Transverse colon (tissue), 4 donors: ENCODE measurements around the gene BICD1. TPM values are rescaled to one million over a fixed set of nuclear protein-coding genes. Genes with fewer than 3 reads are reported as not detected.

Source experiments
- DNase-seq: peaks from one replicate; pipeline ENCODE4 v3.0.0-alpha.2; 2019
- H3K27ac ChIP-seq, 4 donors: fragments of 200-600 bp; sonication (generic); 2 replicates each; pipeline ENCODE4 v1.5.1; 2016 to 2018; ENCODE audit warnings: inconsistent platforms in 4 of 4
- H3K27me3 ChIP-seq: fragments of 200-600 bp; sonication (generic); 2 replicates; pipeline ENCODE4 v1.5.1; 2017; ENCODE audit warnings: inconsistent platforms
- H3K36me3 ChIP-seq, 4 donors: fragments of 200-600 bp; sonication (generic); 2 replicates each; pipeline ENCODE4 v1.5.1; 2017 to 2019; ENCODE audit warnings: inconsistent platforms in 4 of 4
- H3K4me1 ChIP-seq, 4 donors: fragments of 200-600 bp; sonication (generic); 2 replicates each; pipeline ENCODE4 v1.5.1; 2017 to 2020; ENCODE audit warnings: inconsistent platforms in 4 of 4
- H3K4me3 ChIP-seq, 4 donors: fragments of 200-600 bp; sonication (generic); 1 replicate in 1 of 4; 2 replicates in 3 of 4; pipeline versions ENCODE4 v1.5.1 to v1.6.1; 2017 to 2019; ENCODE audit warnings: inconsistent platforms in 4 of 4
- H3K9me3 ChIP-seq, 2 donors: fragments of 200-600 bp; sonication (generic); 2 replicates each; pipeline ENCODE4 v1.5.1; 2017 to 2019; ENCODE audit warnings: inconsistent platforms in 2 of 2
- EP300 ChIP-seq: sonication (generic); formaldehyde crosslinking; IDR thresholded peaks from one replicate; pipeline ENCODE4 v1.6.1; 2017; ENCODE audit warnings: antibody characterized with exemption, low read depth
- POLR2A ChIP-seq: fragments of 450-650 bp; IDR thresholded peaks from one replicate; pipeline ENCODE4 v1.6.1; 2016; ENCODE audit warnings: antibody characterized with exemption, mild to moderate bottlenecking, moderate library complexity
- POLR2AphosphoS5 ChIP-seq, 3 donors: sonication (generic); formaldehyde crosslinking; IDR thresholded peaks; one replicate each; pipeline ENCODE4 v1.6.1; 2016; ENCODE audit warnings: antibody characterized with exemption in 3 of 3
- WGBS, 2 donors: methylation state at CpG; one replicate each; pipeline ENCODE4 v1.1.5; 2018; ENCODE audit warnings: low coverage in 1 of 2; 5-methylcytosine and 5-hydroxymethylcytosine counted together
- in situ Hi-C, 4 donors: fragments of 200-750 bp; cut with MboI; loops; one replicate each; pipeline versions ENCODE4 v1.15.0 to v1.15.1; 2017; ENCODE audit warnings: low sequenced_read_pairs in 3 of 4, low pct_ligation_motif_present in 1 of 4, low pct_unique_long_range_greater_than_20kb in 1 of 4
- intact Hi-C: fragments of 100-400 bp; cut with DNase I; formaldehyde crosslinking; loops from one replicate; pipeline ENCODE4 v1.15.1; 2023; ENCODE audit warnings: low total_unique reads
- total RNA-seq, 4 donors: library from RNA; depleted of rRNA; stranded (reverse); fragments of >200 nt; gene quantifications; one replicate each; pipeline ENCODE4 v1.1.0, GENCODE V29; 2016
- TF ChIP-seq, protein P1 (sequence below), 5 experiments: fragments of 200-600 bp in 3 of 5; fragments of 450-650 bp in 2 of 5; sonication (generic) in 3 of 5; IDR thresholded peaks; 1 replicate in 2 of 5; 2 replicates in 3 of 5; pipeline ENCODE4 v1.5.1; 2016 to 2017; ENCODE audit warnings: antibody characterized with exemption in 5 of 5, inconsistent platforms in 3 of 5, mild to moderate bottlenecking in 2 of 5, moderate library complexity in 1 of 5

The BICD1 gene
- total RNA-seq, 4 donors from 2014 or later, result 0.75 to 27.7 (median 5.2) TPM

DNA sequence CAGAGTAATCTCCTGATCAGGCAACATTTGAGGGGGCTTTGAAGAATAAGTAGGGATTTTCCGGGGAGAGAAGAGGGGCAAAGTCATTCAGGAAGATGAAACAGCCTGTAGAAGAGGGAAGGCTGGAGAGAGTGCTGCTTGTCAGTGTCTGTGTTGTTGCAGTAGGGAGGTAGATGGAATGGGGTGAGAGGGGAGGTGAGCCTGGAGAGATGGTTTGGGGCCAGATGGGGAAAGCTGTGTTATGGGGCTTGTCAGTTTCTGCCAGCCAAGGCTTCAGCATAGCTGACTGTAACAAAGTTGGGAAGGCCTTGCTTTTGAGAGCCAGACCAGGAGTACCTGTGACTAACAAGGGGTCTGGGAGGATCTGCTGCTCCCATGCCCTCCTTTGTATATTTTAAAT, 18.0 kb downstream of the BICD1 start:
- Histone ChIP-seq H3K36me3 (no peaks in the 10 kb centered on the region), H3K4me3 (no peak overlapping the region), H3K27ac (no peak overlapping the region), H3K27me3 (no peaks in the 10 kb centered on the region), H3K4me1 (no peaks in the 10 kb centered on the region), H3K9me3 (no peaks in the 10 kb centered on the region)
- intact Hi-C loops, result no loop called here
- no peak for DNase-seq
- in situ Hi-C loops, result no loop called here
- 81% methylated on average over 1 of the region's 1 CpG; no CpG with 5 or more reads in 1 of the 2 donors for WGBS, 2 donors
- TF ChIP-seq, protein P1, sequence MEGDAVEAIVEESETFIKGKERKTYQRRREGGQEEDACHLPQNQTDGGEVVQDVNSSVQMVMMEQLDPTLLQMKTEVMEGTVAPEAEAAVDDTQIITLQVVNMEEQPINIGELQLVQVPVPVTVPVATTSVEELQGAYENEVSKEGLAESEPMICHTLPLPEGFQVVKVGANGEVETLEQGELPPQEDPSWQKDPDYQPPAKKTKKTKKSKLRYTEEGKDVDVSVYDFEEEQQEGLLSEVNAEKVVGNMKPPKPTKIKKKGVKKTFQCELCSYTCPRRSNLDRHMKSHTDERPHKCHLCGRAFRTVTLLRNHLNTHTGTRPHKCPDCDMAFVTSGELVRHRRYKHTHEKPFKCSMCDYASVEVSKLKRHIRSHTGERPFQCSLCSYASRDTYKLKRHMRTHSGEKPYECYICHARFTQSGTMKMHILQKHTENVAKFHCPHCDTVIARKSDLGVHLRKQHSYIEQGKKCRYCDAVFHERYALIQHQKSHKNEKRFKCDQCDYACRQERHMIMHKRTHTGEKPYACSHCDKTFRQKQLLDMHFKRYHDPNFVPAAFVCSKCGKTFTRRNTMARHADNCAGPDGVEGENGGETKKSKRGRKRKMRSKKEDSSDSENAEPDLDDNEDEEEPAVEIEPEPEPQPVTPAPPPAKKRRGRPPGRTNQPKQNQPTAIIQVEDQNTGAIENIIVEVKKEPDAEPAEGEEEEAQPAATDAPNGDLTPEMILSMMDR (IDR thresholded peaks at IDR 0.05), result no peak
- TF ChIP-seq POLR2AphosphoS5 (IDR thresholded peaks at IDR 0.05), result no peak
- no peak for TF ChIP-seq POLR2A
- TF ChIP-seq EP300, result no peak

DNA sequence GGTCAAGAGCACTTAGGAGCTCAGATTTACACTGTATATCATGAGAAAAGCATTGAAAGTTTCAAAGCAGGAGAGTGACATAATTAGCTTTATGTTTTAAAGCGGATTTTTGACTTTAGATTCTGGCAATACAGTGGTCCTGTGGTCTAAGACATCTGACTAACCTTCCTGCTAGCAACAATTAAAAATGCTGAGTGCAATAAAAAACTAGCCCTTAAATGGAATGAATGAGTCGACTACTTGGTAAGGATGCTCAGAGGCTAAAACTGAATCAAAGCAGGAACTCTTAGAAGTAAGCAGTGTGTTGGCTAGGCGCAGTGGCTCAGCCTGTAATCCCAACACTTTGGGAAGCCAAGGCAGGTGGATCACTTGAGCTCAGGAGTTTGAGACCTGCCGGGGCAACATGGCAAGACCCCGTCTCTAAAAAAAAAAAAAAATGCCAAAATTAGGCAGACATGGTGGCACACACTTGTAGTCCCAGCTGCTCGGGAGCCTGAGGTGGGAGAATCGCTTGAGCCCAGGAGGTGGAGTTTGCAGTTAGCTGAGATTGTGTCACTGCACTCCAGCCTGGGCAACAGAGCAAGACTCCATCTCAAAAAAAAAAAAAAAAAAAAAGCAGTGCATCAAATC, 18.9 kb downstream of the BICD1 start:
- in situ Hi-C loops (no loop called here), intact Hi-C loops (no loop called here)
- no peak for DNase-seq
- Histone ChIP-seq H3K36me3 (no peaks in the 10 kb centered on the region), H3K9me3 (no peaks in the 10 kb centered on the region), H3K4me3 (no peak overlapping the region), H3K27ac (no peak overlapping the region), H3K4me1 (no peaks in the 10 kb centered on the region), H3K27me3 (no peaks in the 10 kb centered on the region)
- TF ChIP-seq EP300, result no peak
- TF ChIP-seq, protein P1 (IDR thresholded peaks at IDR 0.05), result no peak
- no peak for TF ChIP-seq POLR2A
- TF ChIP-seq POLR2AphosphoS5 (IDR thresholded peaks at IDR 0.05), result no peak
- WGBS, 2 donors, result 91 to 95% methylated on average over 3 to 7 of the region's 7 CpGs

DNA sequence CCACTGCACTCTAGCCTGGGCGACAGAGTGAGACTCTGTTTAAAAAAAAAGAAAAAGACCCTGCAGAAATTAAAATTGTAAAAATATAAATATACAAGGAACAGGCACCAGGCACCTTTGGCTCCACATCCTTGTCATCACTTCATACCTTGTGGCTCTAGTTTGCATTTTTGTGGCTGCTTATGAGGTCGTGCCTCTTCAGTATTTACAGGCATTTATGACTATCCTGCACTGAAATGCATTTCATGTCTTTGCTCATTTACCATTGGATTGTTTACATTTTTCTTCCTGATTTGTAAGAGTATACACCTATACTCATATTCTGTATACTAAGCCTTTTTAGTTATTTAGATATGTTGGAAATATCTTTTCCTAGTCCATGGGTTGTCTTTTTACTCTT, 20.1 kb downstream of the BICD1 start:
- no peaks in the 10 kb centered on the region for H3K27me3 ChIP-seq
- H3K36me3 ChIP-seq, result no peaks in the 10 kb centered on the region
- H3K9me3 ChIP-seq, result no peaks in the 10 kb centered on the region
- intact Hi-C loops (no loop called here), in situ Hi-C loops (no loop called here)
- H3K4me3 ChIP-seq, result no peak overlapping the region
- no peak overlapping the region for H3K27ac ChIP-seq
- no peaks in the 10 kb centered on the region for H3K4me1 ChIP-seq
- DNase-seq, result no peak
- no peak for TF ChIP-seq POLR2AphosphoS5 (IDR thresholded peaks at IDR 0.05)
- TF ChIP-seq, protein P1 (IDR thresholded peaks at IDR 0.05), result no peak
- 53 to 63% methylated on average over 2 of the region's 2 CpGs for WGBS, 2 donors

DNA sequence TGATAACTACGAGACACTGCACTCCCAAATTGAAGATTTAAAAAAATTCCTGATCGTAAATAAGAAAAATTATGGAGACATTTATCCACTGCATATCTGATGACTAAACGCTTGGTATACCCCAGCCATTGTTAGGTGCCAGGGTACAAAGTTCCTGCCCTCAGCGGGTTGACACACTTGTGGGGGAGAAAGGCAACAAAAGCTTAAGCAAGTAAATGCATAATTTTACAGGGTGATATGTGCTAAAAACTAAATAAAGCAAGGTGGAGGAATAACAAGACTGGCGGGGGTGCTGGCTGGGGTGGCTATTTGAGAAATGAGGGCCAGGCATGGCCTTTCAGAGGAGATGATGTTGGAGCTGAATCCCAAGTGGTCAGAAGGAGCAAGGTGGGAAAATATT, 25.0 kb downstream of the BICD1 start:
- in situ Hi-C loops, result no loop called here
- no peaks in the 10 kb centered on the region for H3K9me3 ChIP-seq
- peaks cover 0 to 6% (median 2%) of the 10 kb centered on the region in 4 donors for H3K4me1 ChIP-seq
- WGBS, 2 donors, result 89% methylated on average over 4 to 5 of the region's 5 CpGs
- DNase-seq, result no peak
- H3K36me3 ChIP-seq, result no peaks in the 10 kb centered on the region
- H3K27ac ChIP-seq, result no peak overlapping the region
- no peak overlapping the region for H3K4me3 ChIP-seq
- TF ChIP-seq, protein P1 (IDR thresholded peaks at IDR 0.05), result no peak
- TF ChIP-seq EP300 (no peak), POLR2A (no peak)
- no peaks in the 10 kb centered on the region for H3K27me3 ChIP-seq
- intact Hi-C loops, result no loop called here
